NK-92 (cell line): ENCODE data around the gene IL31RA.
"Not testable (repeated sequence)": the region's sequence is repeated elsewhere in the genome, so short reads cannot be mapped to it uniquely, and the experiment has no call there.

Experiments used
- DNase-seq: peaks from one replicate; lab custom pipeline; 2025; ENCODE audit not compliant: unreplicated experiment; lab: John Stamatoyannopoulos, UW

IL31RA gene

GRCh38 chr5:55850839-55851674, at the start of gene IL31RA:
Gene IL31RA (plus strand): TSS chr5:55851357. CDS start chr5:55851571, 214 bp downstream.
- DNase-seq: no peak

- not testable (repeated sequence) for DNase-seq
These were observed 42.3 kb upstream of the IL31RA start for GRCh38 chr5:55808814-55809213.

- DNase-seq: not testable (repeated sequence)
These were observed 35.2 kb upstream of the IL31RA start for GRCh38 chr5:55815939-55816338.

GRCh38 chr5:55816342-55816741, 34.8 kb upstream of the IL31RA start:
- DNase-seq: no peak

- no peak for DNase-seq
These were observed 34.1 kb upstream of the IL31RA start for GRCh38 chr5:55817030-55817429.

- DNase-seq: no peak
These were observed 30.7 kb upstream of the IL31RA start for GRCh38 chr5:55820488-55820887.

- no peak for DNase-seq
These were observed 29.2 kb upstream of the IL31RA start for GRCh38 chr5:55821731-55822512.

GRCh38 chr5:55823151-55823796, 27.9 kb upstream of the IL31RA start:
- no peak for DNase-seq

GRCh38 chr5:55829956-55830355, 21.2 kb upstream of the IL31RA start:
- DNase-seq: no peak

- no peak for DNase-seq
These were observed 18.7 kb upstream of the IL31RA start for GRCh38 chr5:55832446-55832845.

- no peak for DNase-seq
These were observed 15.0 kb upstream of the IL31RA start for GRCh38 chr5:55836191-55836590.

- DNase-seq: no peak
These were observed 9.2 kb upstream of the IL31RA start for GRCh38 chr5:55841976-55842375.

GRCh38 chr5:55847837-55848236, 3.3 kb upstream of the IL31RA start:
- DNase-seq: no peak

- DNase-seq: no peak
These were observed 2.4 kb upstream of the IL31RA start for GRCh38 chr5:55848783-55849182.

GRCh38 chr5:55851675-55851979, 470 bp downstream of the IL31RA start:
- no peak for DNase-seq

- no peak for DNase-seq
These were observed 1.3 kb downstream of the IL31RA start for GRCh38 chr5:55852503-55852902.

GRCh38 chr5:55853041-55853670, 2.0 kb downstream of the IL31RA start:
- no peak for DNase-seq

- DNase-seq: no peak
These were observed 2.7 kb downstream of the IL31RA start for GRCh38 chr5:55853818-55854217.

- DNase-seq: no peak
These were observed 4.4 kb downstream of the IL31RA start for GRCh38 chr5:55855509-55855908.

GRCh38 chr5:55856516-55857246, 5.5 kb downstream of the IL31RA start:
- no peak for DNase-seq

GRCh38 chr5:55857247-55857640, 6.1 kb downstream of the IL31RA start:
- no peak for DNase-seq
